ENCODE measurements around the gene KCTD10. TPM values are rescaled to one million over a fixed set of nuclear protein-coding genes. Genes with fewer than 3 reads are reported as not detected.

The KCTD10 gene
- total and polyA plus RNA-seq, 10 of the 15 experiments (the other 5 are each of a cell fraction or from before 2014, with no cell fraction given), result 5.6 to 52.0 (median 34.2) TPM

DNA sequence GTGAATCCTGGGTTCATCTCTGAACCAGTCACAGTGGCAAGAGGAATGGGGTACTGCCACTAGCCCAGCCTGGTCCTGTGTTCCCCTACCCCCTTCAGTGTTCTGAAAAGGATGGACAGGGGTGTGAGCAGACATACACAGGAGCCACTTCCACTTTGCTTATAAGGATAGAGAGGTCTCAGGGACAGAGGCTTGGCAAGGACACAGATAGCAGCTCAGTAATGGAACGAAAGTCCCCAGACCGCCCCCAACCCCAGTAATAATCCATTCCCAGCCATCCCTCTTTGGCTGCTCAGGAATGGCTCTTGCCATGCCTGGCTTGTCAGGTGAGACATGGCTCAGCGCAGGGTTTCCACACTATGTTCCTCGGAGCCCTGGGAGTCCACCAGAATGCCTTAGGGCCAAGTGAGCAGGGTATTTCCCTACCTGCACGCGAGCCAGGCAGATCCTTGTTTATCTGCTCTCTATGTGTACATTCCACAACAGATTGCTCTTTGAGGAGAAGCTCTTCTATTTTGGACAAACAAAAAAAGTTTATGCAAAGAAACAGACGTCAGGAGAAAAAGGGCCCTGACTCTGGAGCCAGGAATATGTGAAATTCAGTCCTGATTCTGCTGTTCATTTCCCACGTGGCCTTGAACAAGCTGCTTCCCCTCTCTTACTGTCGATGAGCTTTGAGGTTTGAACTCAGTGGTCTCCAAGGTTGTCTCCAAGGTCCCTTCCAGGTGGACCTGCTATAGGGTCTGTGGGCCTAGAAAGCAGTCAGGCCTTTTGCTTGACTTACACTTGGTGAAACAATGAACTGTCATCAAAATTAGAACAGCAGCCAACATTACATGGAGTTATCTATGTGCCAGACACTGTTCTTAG is 10.3 kb upstream of the KCTD10 start (continued):
- TF ChIP-seq, protein P1, sequence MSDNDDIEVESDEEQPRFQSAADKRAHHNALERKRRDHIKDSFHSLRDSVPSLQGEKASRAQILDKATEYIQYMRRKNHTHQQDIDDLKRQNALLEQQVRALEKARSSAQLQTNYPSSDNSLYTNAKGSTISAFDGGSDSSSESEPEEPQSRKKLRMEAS (IDR thresholded peaks at IDR 0.05; ENCODE audit: low read depth, low read length), result no peak
- TF ChIP-seq NFXL1 (IDR thresholded peaks at IDR 0.05; ENCODE audit: borderline replicate concordance) (no peak), TAF1 (IDR thresholded peaks at IDR 0.05; ENCODE audit: borderline replicate concordance, low read depth, low read length) (no peak), POLR2AphosphoS2 (IDR thresholded peaks at IDR 0.05; ENCODE audit: low read depth, low read length) (no peak)

GRCh38 chr12:109485201-109485600 is 8.1 kb upstream of the KCTD10 start:
- ChIA-PET SMC1A (ENCODE audit: uncharacterized antibody, unreplicated experiment) (no interaction called here), CTCF (no interaction called here), POLR2A (interaction anchor here (0.7 kb wide), 1 partner anchor 370 kb away, joined by 4 read pairs; no protein-coding TSS in a partner anchor), RAD21 (ENCODE audit: unreplicated experiment) (no interaction called here)
- no peaks in the 10 kb centered on the region for H3K27me3 ChIP-seq (replicated peaks in 1 of 2; ENCODE audit: control insufficient read depth in 2 of 2, insufficient read depth in 2 of 2, low read length in 1 of 2)
- H2AFZ ChIP-seq (ENCODE audit: control insufficient read depth, low read depth, low read length), result no peak overlapping the region
- no peaks in the 10 kb centered on the region for H3K79me2 ChIP-seq (ENCODE audit: control insufficient read depth, insufficient read depth, low read length)
- DNase-seq (ENCODE audit: low read depth, low spot score), result no peak
- no peaks in the 10 kb centered on the region for H3K9me3 ChIP-seq (replicated peaks; ENCODE audit: control insufficient read depth, insufficient read depth, low read length)
- H3K4me1 ChIP-seq (ENCODE audit: control insufficient read depth, insufficient read depth, low read length), result no peaks in the 10 kb centered on the region
- intact Hi-C loops (cut with micrococcal nuclease; ENCODE audit: unreplicated experiment) (no loop called here), in situ Hi-C loops (cut with MboI) (no loop called here)
- H3K27ac ChIP-seq (ENCODE audit: control insufficient read depth, insufficient read depth), result no peak overlapping the region
- TF ChIP-seq EZH2 (IDR thresholded peaks at IDR 0.05; ENCODE audit: borderline replicate concordance, control insufficient read depth, low read depth, low read length), result no peak
- no peak for TF ChIP-seq ZBED1 (IDR thresholded peaks at IDR 0.05; ENCODE audit: borderline replicate concordance)
- no peak for TF ChIP-seq NR2C2 (IDR thresholded peaks at IDR 0.05; ENCODE audit: borderline replicate concordance, control insufficient read depth, insufficient read length, low read depth)
- no peak for TF ChIP-seq BACH1 (IDR thresholded peaks at IDR 0.05; ENCODE audit: borderline replicate concordance)
- TF ChIP-seq, protein P2, sequence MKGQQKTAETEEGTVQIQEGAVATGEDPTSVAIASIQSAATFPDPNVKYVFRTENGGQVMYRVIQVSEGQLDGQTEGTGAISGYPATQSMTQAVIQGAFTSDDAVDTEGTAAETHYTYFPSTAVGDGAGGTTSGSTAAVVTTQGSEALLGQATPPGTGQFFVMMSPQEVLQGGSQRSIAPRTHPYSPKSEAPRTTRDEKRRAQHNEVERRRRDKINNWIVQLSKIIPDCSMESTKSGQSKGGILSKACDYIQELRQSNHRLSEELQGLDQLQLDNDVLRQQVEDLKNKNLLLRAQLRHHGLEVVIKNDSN (IDR thresholded peaks at IDR 0.05; ENCODE audit: borderline replicate concordance, extremely low read length, insufficient read depth, low read depth, low read length), result no peak
- TF ChIP-seq BCL11A (IDR thresholded peaks at IDR 0.05; ENCODE audit: low read depth, low read length), result no peak
- TF ChIP-seq ZNF274 (IDR thresholded peaks at IDR 0.05; ENCODE audit: insufficient read depth, insufficient read length), result no peak
- no peak for TF ChIP-seq IKZF1 (conservative IDR thresholded peaks at IDR 0.05)
- no peak overlapping the region for H3K4me2 ChIP-seq (ENCODE audit: control insufficient read depth, insufficient read depth)
- WGBS (ENCODE audit: insufficient coverage, insufficient replicate concordance, low lambda C conversion rate, missing lambda C conversion rate), result 78% methylated on average over 4 of the region's 4 CpGs
- BruUV-seq (replicated peaks), result no TSS peak
- FAIRE-seq, result no peak
- H3K36me3 ChIP-seq (ENCODE audit: control insufficient read depth in 2 of 2, insufficient read depth in 2 of 2, low read length in 1 of 2), result peaks cover 4 to 17% of the 10 kb centered on the region in 2 experiments
- no peak for ATAC-seq
- no peak overlapping the region for H3K9ac ChIP-seq (ENCODE audit: control insufficient read depth, insufficient read depth, low read length)
- H3K4me3 ChIP-seq, result no peak overlapping the region
- no peaks in the 10 kb centered on the region for H4K20me1 ChIP-seq (ENCODE audit: control insufficient read depth, insufficient read depth)
